ENCODE measurements around the gene LENG9. TPM values are rescaled to one million over a fixed set of nuclear protein-coding genes. Genes with fewer than 3 reads are reported as not detected.

The LENG9 gene
- total RNA-seq, 1 donor from 2014 or later: 3.7 TPM

DNA sequence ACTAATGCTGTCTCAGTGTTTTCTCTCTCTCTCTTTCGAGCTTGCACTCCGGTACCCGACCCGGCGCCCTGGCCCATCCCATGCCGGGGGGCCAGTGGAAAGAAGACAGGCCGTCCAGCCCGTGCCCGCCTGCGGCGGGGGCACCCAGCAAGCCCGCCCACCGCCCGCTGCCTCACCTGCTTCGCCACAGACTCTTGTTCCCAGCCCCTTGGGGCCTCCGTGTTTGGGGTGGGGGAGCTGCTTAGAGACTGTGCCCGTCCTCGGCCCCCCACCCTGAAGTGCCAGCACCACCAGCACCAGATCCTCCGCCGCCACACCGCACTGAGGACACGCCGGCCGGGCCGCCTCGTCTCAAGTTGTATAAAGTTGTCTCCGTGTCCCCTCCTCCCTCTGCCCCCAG, 2.4 kb downstream of the LENG9 start:
- Histone ChIP-seq H3K79me2 (ENCODE audit: insufficient read depth, low read length) (peaks cover 52% of the 10 kb centered on the region), H2AFZ (ENCODE audit: low read depth, low read length) (no peak overlapping the region), H3K4me2 (ENCODE audit: low read length) (no peak overlapping the region), H3K27me3 (ENCODE audit: insufficient read depth, low read length) (no peaks in the 10 kb centered on the region), H3K27ac (ENCODE audit: low read depth, low read length) (no peak overlapping the region), H3K4me3 (ENCODE audit: insufficient read depth, low read depth, low read length) (no peak overlapping the region), H4K20me1 (ENCODE audit: insufficient read depth, low read length) (peaks cover 56% of the 10 kb centered on the region), H3K9ac (ENCODE audit: low read length) (no peak overlapping the region), H3K4me1 (ENCODE audit: insufficient read depth, low read length) (peaks cover 24% of the 10 kb centered on the region), H3K9me3 (ENCODE audit: insufficient read depth, low read depth, low read length) (no peaks in the 10 kb centered on the region), H3K36me3 (ENCODE audit: insufficient read depth, low read length) (peaks cover 16% of the 10 kb centered on the region)
- peak overlapping the region; percentile 66 for H3K4me3 Mint-ChIP-seq (ENCODE audit: unreplicated experiment)
- FAIRE-seq: no peak
- TF ChIP-seq, protein P1, sequence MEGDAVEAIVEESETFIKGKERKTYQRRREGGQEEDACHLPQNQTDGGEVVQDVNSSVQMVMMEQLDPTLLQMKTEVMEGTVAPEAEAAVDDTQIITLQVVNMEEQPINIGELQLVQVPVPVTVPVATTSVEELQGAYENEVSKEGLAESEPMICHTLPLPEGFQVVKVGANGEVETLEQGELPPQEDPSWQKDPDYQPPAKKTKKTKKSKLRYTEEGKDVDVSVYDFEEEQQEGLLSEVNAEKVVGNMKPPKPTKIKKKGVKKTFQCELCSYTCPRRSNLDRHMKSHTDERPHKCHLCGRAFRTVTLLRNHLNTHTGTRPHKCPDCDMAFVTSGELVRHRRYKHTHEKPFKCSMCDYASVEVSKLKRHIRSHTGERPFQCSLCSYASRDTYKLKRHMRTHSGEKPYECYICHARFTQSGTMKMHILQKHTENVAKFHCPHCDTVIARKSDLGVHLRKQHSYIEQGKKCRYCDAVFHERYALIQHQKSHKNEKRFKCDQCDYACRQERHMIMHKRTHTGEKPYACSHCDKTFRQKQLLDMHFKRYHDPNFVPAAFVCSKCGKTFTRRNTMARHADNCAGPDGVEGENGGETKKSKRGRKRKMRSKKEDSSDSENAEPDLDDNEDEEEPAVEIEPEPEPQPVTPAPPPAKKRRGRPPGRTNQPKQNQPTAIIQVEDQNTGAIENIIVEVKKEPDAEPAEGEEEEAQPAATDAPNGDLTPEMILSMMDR (IDR thresholded peaks at IDR 0.05; ENCODE audit: insufficient read depth, low read depth, low read length): no peak
- no peak for TF ChIP-seq EZH2 (IDR thresholded peaks at IDR 0.05; ENCODE audit: insufficient read depth, low read length)
- no peak for DNase-seq (ENCODE audit: low read depth)
- H3K36me3 Mint-ChIP-seq (ENCODE audit: low read depth, unreplicated experiment): peaks cover 22% of the 10 kb centered on the region
- no peaks in the 10 kb centered on the region for H3K9me3 Mint-ChIP-seq (ENCODE audit: unreplicated experiment)
- peak overlapping the region; percentile 90 for H3K27ac Mint-ChIP-seq (ENCODE audit: unreplicated experiment)
- H3K4me1 Mint-ChIP-seq (ENCODE audit: low read depth, unreplicated experiment): peaks cover 8% of the 10 kb centered on the region
- no peaks in the 10 kb centered on the region for H3K27me3 Mint-ChIP-seq (ENCODE audit: low read depth, unreplicated experiment)

DNA sequence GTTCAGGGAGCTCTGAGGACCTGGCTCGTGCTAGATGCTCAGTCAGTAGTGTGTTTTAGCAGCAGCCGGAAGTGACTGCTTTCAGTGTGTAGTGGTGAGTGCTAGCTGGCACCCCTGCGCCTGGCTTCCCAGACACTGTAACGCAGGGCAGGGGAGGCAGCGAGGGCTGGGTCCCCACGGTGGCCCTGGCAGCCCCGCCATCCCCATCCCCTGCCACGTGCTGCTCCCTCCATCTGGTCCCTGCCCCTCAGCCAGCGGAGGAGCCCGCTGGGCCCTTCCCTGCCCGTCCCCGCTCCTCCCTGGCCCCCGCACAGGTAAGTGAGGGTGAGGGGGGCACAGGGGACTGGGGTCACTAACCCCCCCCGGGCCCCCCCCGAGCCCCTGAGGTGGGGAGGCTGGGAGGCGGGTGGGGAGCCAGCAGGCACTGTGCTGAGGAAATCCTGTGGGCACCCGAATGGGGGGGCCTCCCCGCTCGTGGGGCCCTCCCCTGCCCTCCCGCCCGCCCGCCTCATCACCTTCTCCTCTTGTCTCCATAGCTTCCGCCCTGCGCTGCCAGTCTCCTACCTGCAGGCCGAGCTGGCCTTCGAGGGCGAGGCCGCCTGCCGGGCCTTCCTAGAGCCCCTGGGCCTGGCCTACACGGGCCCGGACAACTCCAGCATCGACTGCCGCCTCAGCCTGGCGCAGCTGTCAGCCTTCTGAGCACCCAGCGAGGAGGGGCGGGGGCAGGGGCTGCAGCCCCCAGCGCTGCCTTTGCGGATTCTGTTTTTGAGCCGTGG, 3.2 kb downstream of the LENG9 start:
- H3K9me3 ChIP-seq (ENCODE audit: insufficient read depth, low read depth, low read length): no peaks in the 10 kb centered on the region
- peak overlapping the region; percentile 50 for H3K4me3 Mint-ChIP-seq (ENCODE audit: unreplicated experiment)
- H3K4me3 ChIP-seq (ENCODE audit: insufficient read depth, low read depth, low read length): no peak overlapping the region
- H3K4me1 Mint-ChIP-seq (ENCODE audit: low read depth, unreplicated experiment): peaks cover 8% of the 10 kb centered on the region
- TF ChIP-seq EZH2 (IDR thresholded peaks at IDR 0.05; ENCODE audit: insufficient read depth, low read length): no peak
- TF ChIP-seq, protein P1 (IDR thresholded peaks at IDR 0.05; ENCODE audit: insufficient read depth, low read depth, low read length): no peak
- no peak overlapping the region for H3K4me2 ChIP-seq (ENCODE audit: low read length)
- H4K20me1 ChIP-seq (ENCODE audit: insufficient read depth, low read length): peaks cover 64% of the 10 kb centered on the region
- no peaks in the 10 kb centered on the region for H3K27me3 ChIP-seq (ENCODE audit: insufficient read depth, low read length)
- no peak for FAIRE-seq
- peaks cover 60% of the 10 kb centered on the region for H3K79me2 ChIP-seq (ENCODE audit: insufficient read depth, low read length)
- no peak for DNase-seq (ENCODE audit: low read depth)
- H3K9me3 Mint-ChIP-seq (ENCODE audit: unreplicated experiment): no peaks in the 10 kb centered on the region
- H3K27ac ChIP-seq (ENCODE audit: low read depth, low read length): no peak overlapping the region
- H3K27ac Mint-ChIP-seq (ENCODE audit: unreplicated experiment): no peak overlapping the region
- H3K36me3 ChIP-seq (ENCODE audit: insufficient read depth, low read length): peaks cover 16% of the 10 kb centered on the region
- H3K27me3 Mint-ChIP-seq (ENCODE audit: low read depth, unreplicated experiment): no peaks in the 10 kb centered on the region
- H2AFZ ChIP-seq (ENCODE audit: low read depth, low read length): no peak overlapping the region
- H3K9ac ChIP-seq (ENCODE audit: low read length): no peak overlapping the region
- H3K4me1 ChIP-seq (ENCODE audit: insufficient read depth, low read length): peaks cover 24% of the 10 kb centered on the region
- peaks cover 21% of the 10 kb centered on the region for H3K36me3 Mint-ChIP-seq (ENCODE audit: low read depth, unreplicated experiment)
